GM19467 (cell line): Measurements from ENCODE around the gene MREG.
A peak's percentile ranks its signal among the peaks of the same experiment; 100 is the strongest.
"Not testable (repeated sequence)": the region's sequence is repeated elsewhere in the genome, so short reads cannot be mapped to it uniquely, and the experiment has no call there.

ENCODE experiments used
- ATAC-seq: cut with Tn5 transposase; IDR thresholded peaks from one replicate; pipeline ENCODE4 v1.9.1; 2021; ENCODE audit warnings: mild to moderate bottlenecking, moderate library complexity; ENCODE audit not compliant: unreplicated experiment

Gene MREG

GRCh38 chr2:216021768-216022565 is 8.6 kb upstream of the MREG start:
- ATAC-seq, result no peak

- ATAC-seq, result no peak
These were observed 5.4 kb upstream of the MREG start for GRCh38 chr2:216018709-216019108.

- ATAC-seq, result no peak
These were observed 4.0 kb upstream of the MREG start for GRCh38 chr2:216017365-216017764.

- ATAC-seq, result no peak
These were observed 3.2 kb upstream of the MREG start for GRCh38 chr2:216016581-216016980.

- ATAC-seq, result peak; percentile 88
These were observed 2.5 kb upstream of the MREG start for GRCh38 chr2:216015722-216016464.

GRCh38 chr2:216014986-216015385 is 1.6 kb upstream of the MREG start:
- ATAC-seq, result no peak

GRCh38 chr2:216014006-216014405 is 655 bp upstream of the MREG start:
- no peak for ATAC-seq

GRCh38 chr2:216012830-216013079 is 596 bp downstream of the MREG start:
- no peak for ATAC-seq

- no peak for ATAC-seq
These were observed 1.1 kb downstream of the MREG start for GRCh38 chr2:216012133-216012829.

- ATAC-seq, result not testable (repeated sequence)
These were observed 4.1 kb downstream of the MREG start for GRCh38 chr2:216009215-216009614.

- no peak for ATAC-seq
These were observed 5.0 kb downstream of the MREG start for GRCh38 chr2:216008387-216008786.

GRCh38 chr2:216006164-216006663 is 7.1 kb downstream of the MREG start:
- peak; percentile 37 for ATAC-seq

- peak; percentile 30 for ATAC-seq
These were observed 8.6 kb downstream of the MREG start for GRCh38 chr2:216004697-216005283.

GRCh38 chr2:216003876-216004696 is 9.3 kb downstream of the MREG start:
- ATAC-seq, result no peak

- no peak for ATAC-seq
These were observed 10.7 kb downstream of the MREG start for GRCh38 chr2:216002693-216003092.

GRCh38 chr2:216002101-216002678 is 11.2 kb downstream of the MREG start:
- no peak for ATAC-seq

GRCh38 chr2:216001216-216002100 is 11.9 kb downstream of the MREG start:
- no peak for ATAC-seq

GRCh38 chr2:215998636-215999035 is 14.7 kb downstream of the MREG start:
- no peak for ATAC-seq

GRCh38 chr2:215997219-215997618 is 16.1 kb downstream of the MREG start:
- ATAC-seq, result no peak
